Thoracic aorta endothelial cell (primary cell): ENCODE results near the gene CSNK2A2. TPM values are rescaled to one million over a fixed set of nuclear protein-coding genes. Genes with fewer than 3 reads are reported as not detected.

ENCODE experiments used
- small RNA-seq: library from RNA; depleted of rRNA; stranded (forward); fragments of <200 nt; gene quantifications from one replicate; pipeline ENCODE3, GENCODE V24; 2012
- total RNA-seq: library from RNA; depleted of rRNA; stranded (reverse); fragments of >200 nt; gene quantifications from 2 replicates; pipeline ENCODE4 v1.2.3, GENCODE V29; 2012

The CSNK2A2 gene
- 90.7 and 96.6 TPM in 2 replicates for total RNA-seq

DNA sequence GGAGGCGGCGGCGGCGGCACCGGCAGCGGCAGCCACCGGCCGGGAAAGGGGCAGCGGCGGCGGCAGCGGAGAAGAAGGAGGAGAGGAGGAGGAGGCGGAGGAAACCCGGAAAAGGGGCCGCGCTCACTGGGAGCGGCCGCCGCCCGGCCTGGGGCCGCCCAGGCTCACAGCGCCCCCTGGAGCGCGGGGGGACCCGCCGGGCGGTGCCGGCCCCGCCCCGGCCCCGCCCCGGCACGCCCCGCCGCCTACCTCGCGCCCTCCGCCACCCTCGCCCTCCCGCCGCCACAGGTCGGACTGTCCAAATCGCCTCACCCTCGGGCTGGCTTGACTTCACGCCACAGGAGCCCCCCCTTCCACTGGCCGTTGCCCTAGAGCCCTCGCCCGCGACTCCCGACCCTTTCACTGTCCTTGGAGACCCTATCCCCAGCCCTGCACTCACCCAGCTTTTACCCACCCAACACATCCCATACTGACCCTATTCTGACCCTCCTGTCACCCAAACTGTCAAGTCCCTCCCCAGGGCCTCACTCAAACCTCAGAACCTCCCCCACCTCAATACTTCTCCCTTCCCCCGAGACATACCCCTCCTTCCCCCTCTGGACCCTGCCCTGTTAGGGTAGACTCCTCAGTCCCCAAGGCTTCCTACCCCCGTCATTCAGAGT is at the start of gene CSNK2A2:
Gene CSNK2A2 (minus strand): TSS at position 85 of the 662 bp plus-strand sequence. CDS start 370 bp downstream, outside the sequence.

DNA sequence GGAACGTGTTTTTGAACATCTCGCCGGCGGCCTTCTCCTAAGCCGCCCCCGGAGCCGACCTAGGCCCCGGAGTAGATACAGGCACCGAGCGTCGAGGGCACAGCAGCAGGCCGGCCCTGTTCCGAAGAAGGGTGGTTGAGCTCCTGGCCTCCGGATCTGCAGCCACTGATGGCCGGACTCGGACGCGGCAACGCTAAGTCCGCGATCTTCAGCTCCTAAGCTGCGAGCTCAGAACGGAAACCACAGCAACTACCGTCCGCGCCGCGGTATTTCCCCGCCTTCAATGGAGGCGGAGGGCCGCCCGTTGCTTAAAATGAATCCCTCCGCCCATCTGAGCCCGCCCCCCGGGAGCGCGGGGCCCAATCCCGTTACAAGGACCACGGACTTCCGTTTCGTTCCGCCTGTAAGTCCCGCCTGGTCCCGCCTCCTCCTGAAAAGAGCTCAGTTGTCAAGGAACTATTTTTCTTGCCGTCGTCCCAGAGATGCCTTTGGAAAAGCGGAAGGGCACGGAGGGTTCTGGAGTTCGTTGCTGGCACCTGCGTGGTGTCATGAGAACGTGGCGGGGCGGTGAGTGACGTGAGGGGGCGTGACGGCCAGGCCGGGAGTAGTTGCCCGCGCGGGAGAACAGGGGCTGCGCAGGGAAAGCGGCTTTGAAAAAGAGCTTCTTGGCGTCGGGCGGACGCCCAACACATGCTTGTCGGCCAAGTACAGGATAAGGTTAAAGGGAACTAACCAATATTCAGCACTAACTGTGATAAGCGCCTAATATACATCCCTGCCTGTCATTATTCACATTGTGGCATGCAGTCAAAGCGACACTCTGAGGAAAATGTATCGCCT is 68.6 kb downstream of the CSNK2A2 start, which contains the start of gene CFAP20:
Gene CFAP20 (minus strand): TSS at position 285 of the 840 bp plus-strand sequence. CDS start 266 bp downstream, at position 19.

Small RNA genes lying within 50 kb of the gene (small RNA-seq; reads per million reads assigned to genes)
- gene RN7SL645P = not detected

Other genes starting within 250 kb of the CSNK2A2 start
- gene CNGB1, start 227.0 kb downstream of the CSNK2A2 start, total RNA-seq = 0.07 and 0.53 TPM in 2 replicates
- gene ZNF319, start 197.4 kb downstream of the CSNK2A2 start, total RNA-seq = 4.8 and 6.2 TPM in 2 replicates
- 34.2 and 37.8 TPM in 2 replicates for gene USB1, start 196.7 kb downstream of the CSNK2A2 start, total RNA-seq
- 4.5 and 5.0 TPM in 2 replicates for gene MMP15, start 172.4 kb downstream of the CSNK2A2 start, total RNA-seq
- gene CFAP20, start 68.7 kb downstream of the CSNK2A2 start, total RNA-seq = 41.2 and 50.7 TPM in 2 replicates
- gene PRSS54, start 96.9 kb upstream of the CSNK2A2 start, total RNA-seq = not detected in 2 replicates
- 15.5 and 15.7 TPM in 2 replicates for gene GINS3, start 194.4 kb upstream of the CSNK2A2 start, total RNA-seq